Uterus (tissue), 2 donors: ENCODE data around the gene MDM4.

Experiments used
- POLR2A ChIP-seq, 2 donors: fragments of 450-650 bp; IDR thresholded peaks; one replicate each; pipeline ENCODE4 v1.6.1; 2016; ENCODE audit warnings: antibody characterized with exemption in 2 of 2, mild to moderate bottlenecking in 1 of 2, moderate library complexity in 1 of 2
- TF ChIP-seq, protein P1 (sequence below), 4 experiments: fragments of 200-600 bp in 2 of 4; fragments of 450-650 bp in 2 of 4; sonication (generic) in 2 of 4; IDR thresholded peaks; one replicate each; pipeline ENCODE4 v1.5.1; 2016 to 2019; ENCODE audit warnings: antibody characterized with exemption in 4 of 4, mild to moderate bottlenecking in 2 of 4, moderate library complexity in 1 of 4

DNA sequence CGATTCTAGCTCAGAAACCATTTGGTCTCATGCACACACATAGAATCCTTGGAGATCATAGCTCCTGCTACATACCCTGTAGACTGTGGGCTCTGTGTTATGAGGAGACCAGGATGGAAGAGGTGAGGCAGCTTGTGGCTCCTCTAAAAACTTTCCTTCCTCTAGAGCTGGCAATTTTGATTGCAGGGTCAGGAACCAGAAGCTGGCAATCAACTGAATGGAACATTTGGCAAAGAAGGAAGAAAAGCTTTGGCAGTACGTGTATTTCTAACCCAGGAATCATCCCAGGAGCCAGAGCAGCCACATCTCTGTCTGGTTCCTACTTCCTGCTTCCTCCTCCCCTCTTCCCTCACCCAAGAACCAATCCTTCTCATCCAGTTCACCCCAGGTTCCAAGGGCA, 37.3 kb upstream of the MDM4 start:
- TF ChIP-seq, protein P1, sequence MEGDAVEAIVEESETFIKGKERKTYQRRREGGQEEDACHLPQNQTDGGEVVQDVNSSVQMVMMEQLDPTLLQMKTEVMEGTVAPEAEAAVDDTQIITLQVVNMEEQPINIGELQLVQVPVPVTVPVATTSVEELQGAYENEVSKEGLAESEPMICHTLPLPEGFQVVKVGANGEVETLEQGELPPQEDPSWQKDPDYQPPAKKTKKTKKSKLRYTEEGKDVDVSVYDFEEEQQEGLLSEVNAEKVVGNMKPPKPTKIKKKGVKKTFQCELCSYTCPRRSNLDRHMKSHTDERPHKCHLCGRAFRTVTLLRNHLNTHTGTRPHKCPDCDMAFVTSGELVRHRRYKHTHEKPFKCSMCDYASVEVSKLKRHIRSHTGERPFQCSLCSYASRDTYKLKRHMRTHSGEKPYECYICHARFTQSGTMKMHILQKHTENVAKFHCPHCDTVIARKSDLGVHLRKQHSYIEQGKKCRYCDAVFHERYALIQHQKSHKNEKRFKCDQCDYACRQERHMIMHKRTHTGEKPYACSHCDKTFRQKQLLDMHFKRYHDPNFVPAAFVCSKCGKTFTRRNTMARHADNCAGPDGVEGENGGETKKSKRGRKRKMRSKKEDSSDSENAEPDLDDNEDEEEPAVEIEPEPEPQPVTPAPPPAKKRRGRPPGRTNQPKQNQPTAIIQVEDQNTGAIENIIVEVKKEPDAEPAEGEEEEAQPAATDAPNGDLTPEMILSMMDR (IDR thresholded peaks at IDR 0.05) = no peak
- no peak for TF ChIP-seq POLR2A (IDR thresholded peaks at IDR 0.05)
